Mammary epithelial cell (primary cell): ENCODE data around the gene PSMD12.

Experiments
- CTCF ChIP-seq, 2 donors: IDR thresholded peaks in 1 of 2; conservative IDR thresholded peaks in 1 of 2; 2 replicates each; pipeline ENCODE4 v1.5.1; 2011 to 2012; ENCODE audit warnings: inconsistent platforms in 2 of 2, low read length in 2 of 2, mild to moderate bottlenecking in 2 of 2, control low read depth in 1 of 2, low read depth in 1 of 2; ENCODE audit not compliant: insufficient read depth in 1 of 2; ENCODE audit errors: extremely low read depth in 1 of 2
- EZH2 ChIP-seq: IDR thresholded peaks from 2 replicates; pipeline ENCODE4 v1.6.1; 2012; ENCODE audit warnings: low read length, inconsistent platforms, borderline replicate concordance

GRCh38 chr17:67336859-67337258 lies 29.5 kb downstream of the PSMD12 start:
- TF ChIP-seq CTCF (conservative IDR thresholded peaks at IDR 0.05 in 1 of 2, IDR thresholded peaks at IDR 0.05 in 1 of 2; ENCODE audit: extremely low read depth in 1 of 2, insufficient read depth in 1 of 2, low read depth in 1 of 2, low read length in 2 of 2) = no peak
- no peak for TF ChIP-seq EZH2
